Transverse colon (tissue), 4 donors: ENCODE data around the gene AGXT.

Experiments
- EP300 ChIP-seq: sonication (generic); formaldehyde crosslinking; IDR thresholded peaks from one replicate; pipeline ENCODE4 v1.6.1; 2017; ENCODE audit warnings: antibody characterized with exemption, low read depth
- POLR2A ChIP-seq: fragments of 450-650 bp; IDR thresholded peaks from one replicate; pipeline ENCODE4 v1.6.1; 2016; ENCODE audit warnings: antibody characterized with exemption, mild to moderate bottlenecking, moderate library complexity
- POLR2AphosphoS5 ChIP-seq, 3 donors: sonication (generic); formaldehyde crosslinking; IDR thresholded peaks; one replicate each; pipeline ENCODE4 v1.6.1; 2016; ENCODE audit warnings: antibody characterized with exemption in 3 of 3
- TF ChIP-seq, protein P1 (sequence below), 5 experiments: fragments of 200-600 bp in 3 of 5; fragments of 450-650 bp in 2 of 5; sonication (generic) in 3 of 5; IDR thresholded peaks; 1 replicate in 2 of 5; 2 replicates in 3 of 5; pipeline ENCODE4 v1.5.1; 2016 to 2017; ENCODE audit warnings: antibody characterized with exemption in 5 of 5, inconsistent platforms in 3 of 5, mild to moderate bottlenecking in 2 of 5, moderate library complexity in 1 of 5

- TF ChIP-seq POLR2A (no peak), POLR2AphosphoS5 (IDR thresholded peaks at IDR 0.05) (no peak), EP300 (no peak)
- TF ChIP-seq, protein P1, sequence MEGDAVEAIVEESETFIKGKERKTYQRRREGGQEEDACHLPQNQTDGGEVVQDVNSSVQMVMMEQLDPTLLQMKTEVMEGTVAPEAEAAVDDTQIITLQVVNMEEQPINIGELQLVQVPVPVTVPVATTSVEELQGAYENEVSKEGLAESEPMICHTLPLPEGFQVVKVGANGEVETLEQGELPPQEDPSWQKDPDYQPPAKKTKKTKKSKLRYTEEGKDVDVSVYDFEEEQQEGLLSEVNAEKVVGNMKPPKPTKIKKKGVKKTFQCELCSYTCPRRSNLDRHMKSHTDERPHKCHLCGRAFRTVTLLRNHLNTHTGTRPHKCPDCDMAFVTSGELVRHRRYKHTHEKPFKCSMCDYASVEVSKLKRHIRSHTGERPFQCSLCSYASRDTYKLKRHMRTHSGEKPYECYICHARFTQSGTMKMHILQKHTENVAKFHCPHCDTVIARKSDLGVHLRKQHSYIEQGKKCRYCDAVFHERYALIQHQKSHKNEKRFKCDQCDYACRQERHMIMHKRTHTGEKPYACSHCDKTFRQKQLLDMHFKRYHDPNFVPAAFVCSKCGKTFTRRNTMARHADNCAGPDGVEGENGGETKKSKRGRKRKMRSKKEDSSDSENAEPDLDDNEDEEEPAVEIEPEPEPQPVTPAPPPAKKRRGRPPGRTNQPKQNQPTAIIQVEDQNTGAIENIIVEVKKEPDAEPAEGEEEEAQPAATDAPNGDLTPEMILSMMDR (IDR thresholded peaks at IDR 0.05): no peak
Observed at GRCh38 chr2:240914645-240915525, 46.3 kb downstream of the AGXT start.
